Suppressor macrophage treated with lipopolysaccharide for 4 hours (primary cell): ENCODE data around the gene GRIN3A.
A peak's percentile ranks its signal among the peaks of the same experiment; 100 is the strongest.

Experiments used
- DNase-seq: peaks from one replicate; pipeline ENCODE4 v3.0.0-alpha.2; 2020

GRIN3A gene

DNA sequence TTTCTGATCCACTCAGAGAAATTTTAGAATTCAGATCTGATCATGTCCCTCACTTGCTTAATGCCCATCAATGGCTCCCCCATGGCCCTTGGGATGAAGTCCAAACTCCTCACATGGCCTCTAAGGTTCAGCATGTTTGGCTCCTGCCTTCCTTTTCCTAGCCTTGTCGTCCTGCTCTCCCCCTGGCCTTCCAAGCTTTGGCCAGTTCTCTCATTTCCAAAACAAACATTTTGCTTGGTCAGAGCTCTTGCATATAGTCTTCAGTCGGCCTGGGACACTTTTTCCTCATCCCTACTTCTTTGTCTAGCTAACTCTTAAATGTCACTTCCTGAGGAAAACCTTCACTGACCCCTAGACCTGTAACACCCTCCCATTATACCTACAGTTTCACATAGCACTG is 106.6 kb downstream of the GRIN3A start:
- DNase-seq, result no peak

DNA sequence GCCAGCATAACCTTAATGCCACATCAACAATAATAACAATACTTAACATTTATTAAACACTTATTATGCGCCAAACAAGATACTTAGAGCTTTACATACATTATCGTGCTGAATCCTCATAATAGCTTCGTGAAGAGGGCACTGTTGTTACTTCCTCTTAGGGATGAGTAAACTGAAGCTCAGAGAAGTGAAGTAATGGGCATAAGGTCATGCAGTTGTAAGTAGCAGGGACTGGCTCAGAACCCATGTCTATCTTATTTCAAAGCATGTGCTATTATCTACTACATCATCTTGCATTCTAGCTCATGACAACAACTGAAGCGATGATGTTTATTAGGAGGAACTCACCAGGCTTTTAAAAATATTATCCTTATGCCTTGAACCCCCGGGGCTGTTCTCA is 108.8 kb downstream of the GRIN3A start:
- peak; percentile 72 for DNase-seq

DNA sequence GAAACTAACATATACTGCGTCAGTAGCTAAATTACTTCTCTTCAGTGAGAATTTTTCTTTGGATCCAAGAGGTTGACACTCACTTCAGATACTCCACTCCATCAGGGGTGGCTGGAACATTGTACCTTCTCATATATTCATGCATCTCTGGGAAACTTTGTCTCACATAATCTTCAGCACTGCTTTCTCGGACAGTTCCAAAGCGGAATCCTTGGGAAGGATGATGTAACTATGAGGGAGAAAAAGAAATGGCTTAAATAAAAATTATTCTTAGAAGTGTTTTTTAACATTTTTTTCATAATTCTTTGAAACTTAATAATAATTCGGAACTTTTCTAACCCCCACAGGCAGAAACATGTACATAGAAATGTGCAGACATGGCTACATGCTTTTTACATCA is 110.3 kb downstream of the GRIN3A start:
- DNase-seq, result no peak

DNA sequence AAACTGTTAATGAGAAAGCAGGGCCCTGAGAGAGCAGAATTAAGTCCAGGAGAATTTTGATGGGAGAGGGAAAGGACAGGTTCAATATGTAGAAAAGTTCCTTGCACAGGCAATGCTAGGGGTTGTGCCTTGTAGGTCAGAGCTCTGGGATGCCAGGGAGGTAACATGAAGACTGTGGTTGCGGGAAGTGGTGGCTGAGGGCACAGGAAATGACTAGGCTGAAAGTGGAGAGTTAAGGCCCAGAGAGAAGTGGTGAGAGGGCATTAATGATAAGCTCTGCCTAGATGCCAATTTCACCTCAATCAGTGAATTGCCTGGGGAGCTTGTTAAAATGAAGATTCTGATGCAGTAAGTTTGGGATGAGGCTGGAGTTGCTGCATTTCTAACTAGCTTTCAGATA is 112.2 kb downstream of the GRIN3A start:
- DNase-seq, result peak; percentile 30

- DNase-seq, result peak; percentile 11
These were observed 112.6 kb downstream of the GRIN3A start for GRCh38 chr9:101625876-101626275.

GRCh38 chr9:101620452-101620851 is 118.0 kb downstream of the GRIN3A start:
- no peak for DNase-seq

DNA sequence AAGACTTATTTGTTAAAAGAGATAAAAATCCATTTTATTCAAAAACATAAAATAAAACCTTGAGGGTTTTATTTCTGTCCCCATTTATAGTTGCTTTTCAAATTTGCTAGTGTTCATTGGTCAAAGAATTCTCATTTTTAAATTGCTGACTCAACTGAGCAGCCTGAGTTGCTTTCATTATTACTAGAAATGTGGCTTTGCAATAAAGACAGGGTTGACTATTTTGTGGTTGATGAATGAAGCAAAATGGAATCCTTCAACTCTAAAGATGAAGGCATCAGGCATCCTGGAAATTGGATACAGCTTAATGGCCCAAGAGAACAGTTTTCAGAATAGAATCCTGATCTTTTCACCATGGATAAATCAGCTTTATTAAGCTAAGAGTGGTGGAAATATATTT is 119.7 kb downstream of the GRIN3A start:
- no peak for DNase-seq

DNA sequence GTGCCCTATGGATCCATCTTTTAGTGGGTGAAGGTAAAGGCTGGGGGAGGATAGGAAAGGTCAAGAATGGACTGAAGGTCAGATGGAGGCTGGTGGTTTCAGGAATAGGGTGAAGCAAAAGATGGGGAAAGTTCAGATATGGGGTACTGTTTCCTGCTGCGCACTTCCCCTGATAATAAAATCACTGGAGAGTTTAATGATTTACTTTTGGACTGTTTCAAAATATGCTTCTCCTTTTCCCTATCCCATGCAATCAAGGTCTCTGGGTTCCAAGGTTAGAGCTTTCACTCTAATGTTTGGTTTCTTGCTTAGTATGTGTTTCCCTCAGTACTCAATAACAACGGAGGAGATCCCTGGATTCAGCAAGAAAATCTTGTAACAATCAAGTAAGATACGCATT is 132.9 kb downstream of the GRIN3A start:
- no peak for DNase-seq

- no peak for DNase-seq
These were observed 134.2 kb downstream of the GRIN3A start for GRCh38 chr9:101604296-101604695.

DNA sequence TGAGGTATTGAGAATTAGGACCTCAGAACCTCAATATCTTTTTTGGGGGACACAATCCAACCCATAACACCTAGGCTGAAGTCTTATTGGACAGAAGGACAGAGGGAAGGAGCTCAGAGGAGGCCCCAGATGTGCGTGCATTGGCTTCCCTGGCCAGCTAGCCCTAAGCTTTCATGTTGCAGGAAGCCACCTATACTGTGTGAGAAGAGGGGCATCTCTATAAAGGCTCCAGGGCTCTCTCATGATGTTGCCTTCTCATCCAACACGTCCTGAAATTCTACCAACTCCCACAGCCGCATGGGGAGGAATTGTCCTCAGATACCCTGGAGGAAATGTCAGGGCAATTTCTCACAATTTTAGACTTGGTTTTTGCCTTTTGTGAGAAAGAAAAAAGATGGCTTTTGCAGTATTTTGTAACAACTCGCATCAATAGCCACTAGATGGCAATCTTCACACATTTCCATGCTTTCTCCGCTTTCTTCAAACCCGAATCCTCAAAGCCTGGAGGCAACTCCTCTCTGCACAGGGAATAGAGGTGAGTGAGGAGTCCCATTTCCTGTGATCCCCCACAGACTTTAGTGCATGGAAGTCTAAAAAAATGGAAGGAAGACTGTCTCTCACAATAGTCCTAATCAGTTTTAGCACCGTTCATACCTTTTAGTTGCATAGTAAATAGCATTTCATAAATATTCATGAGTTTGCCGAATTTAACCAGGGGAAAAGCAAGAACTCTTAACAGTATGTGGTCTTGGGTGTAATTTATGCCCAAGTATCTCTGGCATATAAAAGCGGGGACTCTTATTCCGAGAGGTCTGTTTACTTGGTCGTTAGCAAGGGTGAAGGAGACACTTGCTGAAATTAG is 136.3 kb downstream of the GRIN3A start:
- peak; percentile 66 for DNase-seq

- DNase-seq, result no peak
These were observed 143.7 kb downstream of the GRIN3A start, which contains the start of gene PPP3R2 for GRCh38 chr9:101594796-101595195. Gene PPP3R2 (minus strand): TSS chr9:101594969. CDS start chr9:101594921, 48 bp downstream.

GRCh38 chr9:101593345-101593744 is 145.1 kb downstream of the GRIN3A start:
- no peak for DNase-seq

DNA sequence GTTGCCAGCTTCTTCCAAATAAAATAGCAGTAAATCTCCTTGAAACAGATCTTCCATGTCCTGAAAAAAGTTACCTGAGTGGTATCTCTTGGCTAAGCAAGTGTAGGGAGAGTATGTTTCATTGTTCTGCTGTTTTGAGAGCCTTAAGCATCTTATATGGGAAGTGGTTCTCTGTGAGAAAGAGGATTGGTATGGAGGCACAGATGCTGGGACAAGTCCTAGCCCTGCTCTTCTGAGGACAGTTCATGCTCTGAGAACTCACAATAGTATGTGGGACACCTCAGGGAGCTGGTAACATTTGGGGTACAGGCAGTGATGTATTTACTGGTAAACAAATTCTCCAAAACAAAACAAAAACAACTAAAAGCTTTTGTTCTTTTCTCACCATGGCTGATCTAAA is 145.7 kb downstream of the GRIN3A start:
- DNase-seq, result no peak

DNA sequence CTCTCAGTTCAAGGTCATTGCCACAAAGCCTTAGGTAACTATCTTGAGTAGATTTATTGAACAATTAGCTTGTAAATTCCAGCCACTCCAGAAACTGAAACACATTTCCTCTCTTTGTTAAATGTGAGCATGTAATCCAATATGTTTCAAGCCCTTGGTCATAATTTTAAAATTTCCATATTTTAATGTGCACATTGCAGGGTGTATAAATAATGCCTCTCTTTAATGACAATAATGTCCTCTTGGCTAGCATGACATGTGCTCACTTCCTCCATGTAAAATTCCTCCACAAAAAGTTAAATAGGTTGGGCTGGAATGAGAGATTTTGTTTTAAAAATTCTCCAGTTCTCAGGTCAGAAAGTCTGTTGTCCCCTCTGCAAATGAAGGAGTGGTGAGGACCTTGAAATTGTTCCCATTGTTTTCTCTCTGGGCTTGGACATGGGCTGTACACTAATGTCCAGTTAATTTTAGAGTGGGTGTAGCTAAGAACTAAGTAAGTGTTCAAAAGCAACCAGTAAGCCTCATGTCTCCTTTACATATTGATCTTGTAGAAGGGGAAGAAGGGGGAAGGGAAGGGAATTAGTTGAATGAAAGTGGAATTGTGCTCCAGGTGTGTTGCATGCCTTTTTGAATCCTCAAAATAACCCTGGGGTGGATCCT is 146.5 kb downstream of the GRIN3A start:
- no peak for DNase-seq

GRCh38 chr9:101590901-101591300 is 147.5 kb downstream of the GRIN3A start:
- no peak for DNase-seq

GRCh38 chr9:101590074-101590473 is 148.4 kb downstream of the GRIN3A start:
- peak; percentile 5 for DNase-seq

DNA sequence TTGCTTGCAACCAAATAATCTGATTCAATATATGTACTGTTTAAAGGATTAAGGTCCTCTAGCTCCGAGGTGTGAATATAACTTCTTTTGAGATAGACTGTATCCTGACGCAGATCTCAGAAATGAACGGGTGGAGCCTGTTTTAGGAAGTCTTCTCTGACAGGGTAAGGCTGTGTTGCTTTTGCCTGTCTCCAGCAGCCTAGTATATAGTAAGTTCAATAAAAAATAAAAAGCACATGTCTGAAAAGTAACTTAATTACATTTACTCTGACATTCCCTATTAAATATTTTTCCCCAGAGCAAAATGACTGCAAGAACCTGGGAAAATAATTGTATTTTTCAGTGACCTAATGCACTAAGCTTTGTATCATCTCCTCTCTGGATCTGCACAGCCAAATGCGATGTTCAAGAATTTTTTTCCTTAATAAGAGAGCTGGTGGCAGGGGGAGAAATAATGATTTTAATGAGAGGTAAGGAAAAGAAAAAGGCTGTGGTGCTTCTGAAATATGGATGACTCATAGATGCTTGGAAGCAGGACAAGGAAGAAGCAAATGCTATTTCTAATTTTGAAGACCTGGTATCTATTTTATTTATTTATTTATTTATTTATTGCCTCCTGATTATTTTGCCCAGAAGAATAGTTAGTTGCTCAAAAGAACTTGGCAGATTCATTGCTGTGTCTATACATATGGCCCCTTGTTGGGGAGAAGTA is 151.0 kb downstream of the GRIN3A start:
- DNase-seq, result no peak

GRCh38 chr9:101586651-101587050 is 151.8 kb downstream of the GRIN3A start:
- DNase-seq, result peak; percentile 68

DNA sequence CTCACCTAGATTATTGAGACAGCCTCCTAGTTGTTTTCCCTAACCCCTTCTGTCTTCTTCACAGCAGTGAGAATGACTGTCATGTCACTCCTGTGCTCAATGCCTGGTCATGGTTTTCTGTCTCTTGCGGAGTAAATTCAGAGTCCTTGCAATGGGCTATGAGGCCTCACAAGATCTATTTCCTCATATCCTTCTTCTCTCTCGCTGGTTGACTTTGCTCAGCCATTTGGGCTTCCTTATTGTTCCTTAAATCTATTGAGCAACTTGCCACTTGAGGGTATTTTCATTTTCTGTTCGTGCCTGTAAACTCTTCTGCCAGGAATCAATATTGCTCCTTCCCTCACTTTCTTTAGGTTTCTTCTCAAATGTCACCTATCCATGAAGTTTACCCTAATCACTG is 152.7 kb downstream of the GRIN3A start:
- peak; percentile 91 for DNase-seq

DNA sequence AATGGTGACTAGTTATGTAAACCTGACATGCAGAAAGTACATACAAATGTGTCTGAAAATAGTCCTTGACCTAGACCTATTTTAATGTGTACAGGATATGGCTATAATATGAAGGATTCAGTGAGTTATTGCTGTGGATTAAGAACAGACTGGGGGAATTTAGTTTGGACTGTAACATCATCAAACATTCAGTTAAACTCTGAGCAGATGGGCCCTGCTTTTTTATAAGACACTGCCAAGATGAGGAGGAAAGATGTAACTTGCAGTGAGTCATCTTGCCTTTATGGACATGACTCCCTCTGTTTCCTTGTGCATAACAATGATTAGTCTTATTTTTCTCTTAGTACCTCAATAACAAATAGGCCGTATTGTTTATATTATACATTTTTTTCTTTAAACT is 155.9 kb downstream of the GRIN3A start:
- DNase-seq, result peak; percentile 17

- peak; percentile 63 for DNase-seq
These were observed 158.5 kb downstream of the GRIN3A start for GRCh38 chr9:101579711-101580545.

DNA sequence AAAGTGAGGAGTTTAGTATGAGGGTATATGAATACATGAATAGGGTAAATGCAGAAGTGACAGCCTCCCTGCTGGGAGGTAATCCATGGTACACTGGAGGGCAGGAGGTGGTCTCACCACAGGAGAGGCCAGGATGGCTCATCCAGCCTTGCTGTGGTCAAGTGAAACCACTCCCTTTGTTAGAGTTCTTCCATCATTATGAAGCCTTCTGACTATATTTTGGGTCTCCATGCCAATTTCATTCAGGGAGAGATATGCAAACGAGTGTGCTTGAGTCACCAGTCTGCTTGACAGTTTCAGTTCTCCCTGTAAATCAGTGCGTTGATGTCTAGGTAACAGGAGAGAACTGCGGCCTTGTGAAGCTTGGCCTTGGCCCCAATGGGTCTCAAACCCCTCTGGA is 160.1 kb downstream of the GRIN3A start:
- peak; percentile 59 for DNase-seq
